Activated T-cell treated with anti-CD3 and anti-CD28 coated beads, Interleukin-2, amount 50 U/mL, for 1 hour (primary cell): ENCODE data around the gene NEK3.
"Not testable (repeated sequence)": the region's sequence is repeated elsewhere in the genome, so short reads cannot be mapped to it uniquely, and the experiment has no call there.

Experiments
- DNase-seq: peaks from one replicate; pipeline ENCODE4 v3.0.0-alpha.2; 2020

Gene NEK3

DNA sequence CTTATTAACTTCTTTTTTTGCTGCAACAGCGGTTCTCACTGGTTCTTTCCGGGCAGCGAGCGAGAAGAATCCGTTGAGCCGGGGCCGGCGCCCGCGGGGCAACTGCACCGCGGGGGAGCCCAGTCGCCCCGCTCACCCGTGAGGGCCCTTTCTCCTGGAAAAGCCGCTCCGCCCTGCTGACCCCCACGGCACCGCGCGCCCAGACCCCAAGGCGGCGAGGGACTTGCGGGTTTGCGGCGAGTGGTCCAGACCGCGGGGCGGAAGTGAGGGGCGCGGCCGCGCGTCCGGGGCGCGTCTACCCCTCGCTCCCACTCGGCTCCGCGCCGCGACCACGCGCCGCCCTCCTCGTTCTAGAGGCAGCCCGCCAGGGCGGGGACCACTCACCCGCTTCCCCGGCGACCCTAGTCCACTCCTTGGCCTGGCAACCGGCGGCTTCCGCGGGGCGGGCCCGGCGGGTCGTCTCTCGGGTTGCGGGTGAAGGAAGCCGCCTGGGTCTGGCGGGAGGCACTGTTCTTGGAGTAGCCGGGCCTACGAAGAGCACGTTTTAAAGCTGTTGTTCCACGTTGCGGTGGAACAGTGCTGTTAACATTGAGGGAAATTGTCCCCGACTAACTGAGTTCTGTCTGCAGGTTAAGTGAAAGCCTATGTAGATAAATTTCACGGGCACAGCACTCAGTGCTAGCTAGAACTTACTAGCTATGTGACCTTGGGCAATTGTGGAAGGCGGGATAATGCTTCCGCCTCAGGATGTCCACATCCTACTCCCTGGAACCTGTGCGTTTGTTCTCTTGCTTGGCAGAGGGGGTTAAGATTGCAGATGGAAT is at the start of gene NEK3:
TSS of gene NEK3 (minus strand) at position 439 of the 824 bp plus-strand sequence. CDS start 3,406 bp downstream, outside the sequence.
- DNase-seq = peak; percentile 65

DNA sequence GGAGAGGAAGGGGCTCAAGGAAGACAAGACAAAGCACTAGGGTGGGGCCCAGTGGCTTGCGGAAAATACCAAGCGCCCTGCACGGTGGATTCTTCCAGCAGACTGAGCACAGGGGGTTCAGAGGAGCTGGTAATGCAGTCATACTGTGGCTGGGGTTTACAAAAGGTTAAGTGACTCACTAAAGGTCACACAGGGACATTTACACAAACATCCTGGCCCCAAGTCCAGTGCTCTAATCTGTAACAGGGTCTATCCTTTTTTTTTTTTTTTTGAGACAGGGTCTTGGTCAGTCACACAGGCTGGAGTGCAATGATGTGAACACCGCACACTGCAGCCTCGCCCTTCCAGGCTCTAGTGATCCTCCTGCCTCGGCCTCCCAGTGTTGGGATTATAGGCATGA is 49.0 kb upstream of the NEK3 start:
- DNase-seq = not testable (repeated sequence)

DNA sequence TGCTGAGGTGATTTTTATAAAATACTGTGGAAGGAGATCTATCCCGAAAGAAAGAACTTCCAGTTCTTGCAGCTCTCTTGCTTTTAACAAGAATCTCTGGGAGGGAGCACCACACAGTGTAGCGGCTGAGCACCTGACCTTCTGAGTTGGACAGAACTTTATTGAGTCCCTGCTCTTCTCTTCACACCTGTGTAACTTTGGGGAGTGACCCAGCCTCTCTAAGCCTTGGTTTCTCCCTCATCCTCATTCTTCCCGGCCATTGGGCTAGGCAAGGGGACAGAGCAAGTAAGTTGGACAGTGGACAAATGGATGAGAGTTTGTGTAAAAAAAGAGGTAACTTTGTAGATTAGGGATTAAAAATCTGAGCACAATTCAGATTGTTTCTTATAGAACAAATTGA is 48.5 kb upstream of the NEK3 start:
- DNase-seq = not testable (repeated sequence)

GRCh38 chr13:52207337-52207736 is 47.9 kb upstream of the NEK3 start:
- DNase-seq = not testable (repeated sequence)

- not testable (repeated sequence) for DNase-seq
These were observed 45.1 kb upstream of the NEK3 start for GRCh38 chr13:52204546-52204945.

- not testable (repeated sequence) for DNase-seq
These were observed 44.5 kb upstream of the NEK3 start for GRCh38 chr13:52203864-52204263.

- not testable (repeated sequence) for DNase-seq
These were observed 43.1 kb upstream of the NEK3 start for GRCh38 chr13:52202506-52202905.

- peak; percentile 24 for DNase-seq
These were observed 42.2 kb upstream of the NEK3 start for GRCh38 chr13:52201439-52202193.

GRCh38 chr13:52195401-52195837 is 36.0 kb upstream of the NEK3 start:
- DNase-seq = peak; percentile 72

DNA sequence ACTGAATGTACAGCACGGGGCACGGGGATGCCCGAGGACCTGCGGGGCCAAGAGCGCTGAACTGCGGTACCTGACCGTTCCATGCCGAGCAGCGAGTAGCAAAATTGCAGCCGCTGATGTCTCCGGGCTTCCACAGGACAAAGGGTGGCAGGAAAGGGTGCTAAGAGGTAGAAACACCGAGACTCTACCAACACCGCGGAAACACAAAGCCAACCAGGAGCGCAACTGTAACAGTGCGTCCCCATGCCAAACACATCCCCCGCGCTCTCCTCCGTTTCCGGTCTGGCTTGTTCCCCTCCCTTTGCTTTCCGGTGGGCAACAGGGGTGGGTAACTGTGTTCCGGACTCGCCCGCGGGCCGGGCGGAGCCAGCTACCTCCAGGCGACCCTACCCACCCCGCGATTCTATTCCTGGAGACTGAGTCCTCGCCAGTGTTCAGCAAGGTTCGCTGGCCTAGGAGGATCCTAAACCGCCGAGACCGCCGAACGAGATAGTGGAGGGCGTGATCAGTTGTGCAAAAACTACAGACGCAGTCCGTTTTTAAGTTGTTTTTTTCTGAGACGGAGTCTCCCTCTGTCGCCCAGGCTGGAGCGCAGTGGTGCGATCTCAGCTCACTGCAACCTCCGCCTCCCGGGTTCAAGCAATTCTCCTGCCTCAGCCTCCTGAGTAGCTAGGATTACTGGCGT is 34.9 kb upstream of the NEK3 start:
- peak; percentile 94 for DNase-seq

DNA sequence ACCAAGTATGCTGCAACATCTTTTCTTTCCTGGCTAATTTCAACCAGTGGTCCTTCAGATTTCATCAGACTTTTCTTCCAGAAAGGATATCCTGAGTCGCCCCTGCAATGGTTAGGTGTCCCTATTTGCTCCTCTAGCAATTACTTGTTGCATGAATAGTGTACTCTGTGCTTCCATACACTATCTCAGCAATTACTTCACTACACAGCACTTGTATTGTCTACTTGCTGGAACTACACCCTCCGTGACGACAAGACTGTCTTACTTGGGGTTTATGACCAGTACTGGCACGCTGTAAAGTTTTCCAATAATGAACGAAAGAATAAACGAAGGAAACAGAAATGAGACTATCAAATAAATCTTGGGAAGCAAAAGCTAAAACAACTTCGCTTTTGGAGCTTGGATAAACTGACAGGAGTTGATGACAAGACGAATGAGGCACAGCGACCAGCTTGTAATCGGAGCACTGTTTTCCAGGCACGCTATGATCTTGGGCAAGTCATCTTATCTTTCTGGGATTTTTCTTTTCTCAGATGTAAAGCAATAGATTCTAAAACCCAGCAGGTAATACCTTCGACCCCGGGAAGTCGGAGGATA is 34.3 kb upstream of the NEK3 start:
- not testable (repeated sequence) for DNase-seq

GRCh38 chr13:52187424-52188187 is 28.2 kb upstream of the NEK3 start:
- not testable (repeated sequence) for DNase-seq

GRCh38 chr13:52187029-52187423 is 27.6 kb upstream of the NEK3 start:
- no peak for DNase-seq

DNA sequence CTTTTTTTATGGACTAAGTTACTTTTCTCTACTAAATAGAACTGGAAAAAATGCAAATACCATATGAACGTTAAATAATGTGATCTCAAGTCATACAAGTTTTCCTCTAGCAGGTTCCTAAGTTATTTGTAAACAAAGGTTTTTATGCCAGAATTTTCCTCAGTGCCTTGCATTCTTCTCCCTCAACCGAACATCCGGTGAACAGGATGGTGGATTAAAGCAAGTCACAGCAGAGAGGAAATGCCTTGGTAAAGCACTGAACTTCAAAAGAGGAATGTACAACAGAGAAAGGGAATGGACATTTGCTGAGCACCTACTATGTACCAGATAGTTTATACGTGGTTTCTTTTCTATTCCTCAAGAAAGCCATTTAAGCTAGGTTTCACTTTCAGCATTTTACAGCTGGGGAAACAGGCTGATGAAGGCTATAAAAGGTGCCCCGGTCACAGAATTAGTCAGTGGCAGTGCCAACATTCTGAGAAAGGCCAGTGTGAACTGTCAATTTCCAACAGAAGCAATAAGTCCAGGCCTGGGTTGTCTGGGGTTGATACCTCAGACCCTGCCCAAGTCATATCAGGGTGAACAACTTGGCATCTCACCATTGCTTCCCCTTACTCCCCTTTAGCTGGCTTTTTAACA is 22.0 kb upstream of the NEK3 start:
- not testable (repeated sequence) for DNase-seq

- no peak for DNase-seq
These were observed 20.5 kb upstream of the NEK3 start for GRCh38 chr13:52179925-52180324.

GRCh38 chr13:52177276-52177675 is 17.9 kb upstream of the NEK3 start:
- DNase-seq = no peak

DNA sequence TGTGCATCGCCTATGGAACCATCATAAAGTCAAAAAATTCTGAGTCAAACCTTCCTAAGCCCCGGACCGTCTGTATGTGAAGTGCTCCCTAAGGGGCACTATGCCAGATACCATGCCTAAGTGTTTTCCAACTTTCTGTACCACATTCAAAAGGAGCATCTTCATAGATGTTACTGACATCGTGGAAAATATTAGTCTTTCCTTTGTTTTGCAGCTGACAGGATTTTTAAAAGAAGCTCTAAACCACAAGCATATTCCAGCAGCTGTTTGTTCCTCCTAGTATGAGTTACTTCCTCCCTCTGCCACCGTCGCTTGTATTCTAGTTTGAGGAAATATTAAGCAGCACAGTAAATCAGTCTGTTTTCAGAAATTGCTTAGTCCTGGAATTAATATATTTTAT is 14.6 kb upstream of the NEK3 start:
- DNase-seq = not testable (repeated sequence)

DNA sequence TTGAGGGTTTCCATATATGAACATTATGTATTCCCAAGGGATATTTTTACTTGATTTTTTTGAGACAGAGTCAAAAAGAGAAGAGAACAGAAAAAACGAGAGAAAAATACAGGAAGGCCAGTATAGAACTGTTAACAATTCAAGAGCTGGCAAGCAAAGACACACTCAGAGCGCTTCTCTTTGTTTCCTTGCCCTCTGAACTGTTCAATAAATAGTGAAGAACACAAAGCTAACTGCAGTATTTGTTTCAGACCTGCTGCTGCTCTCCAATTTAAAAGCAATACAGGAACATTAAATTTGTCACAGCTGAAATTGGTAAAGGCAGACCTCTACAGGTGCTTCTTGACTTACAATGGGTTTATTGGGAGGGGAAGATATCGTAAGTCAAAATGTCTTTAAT is 14.0 kb upstream of the NEK3 start:
- DNase-seq = no peak

GRCh38 chr13:52171686-52172085 is 12.3 kb upstream of the NEK3 start:
- DNase-seq = not testable (repeated sequence)

DNA sequence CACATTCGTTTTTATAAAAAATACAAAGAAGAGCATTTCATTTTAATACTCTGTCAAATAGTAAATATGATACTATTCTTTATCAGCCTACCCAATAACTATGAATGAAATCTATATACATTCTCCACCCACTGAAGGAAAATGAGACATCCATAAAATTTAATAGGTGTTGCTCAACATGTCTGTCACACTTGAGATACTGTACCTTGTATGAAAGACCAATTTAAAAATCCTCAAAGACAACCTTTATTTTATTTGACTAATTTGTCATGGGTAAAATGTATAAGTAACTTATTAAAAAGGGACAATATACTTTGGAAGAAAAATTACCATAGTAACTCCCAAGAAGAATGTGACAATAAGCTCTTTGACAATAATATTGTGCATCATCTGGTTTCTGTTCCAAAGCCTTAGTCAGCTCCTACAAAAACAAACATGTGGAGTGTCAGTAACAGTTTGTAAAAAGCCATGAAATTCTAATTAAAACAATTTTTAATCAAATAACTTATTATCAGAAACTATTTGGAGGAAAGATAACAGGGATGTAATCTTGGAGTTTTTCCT is 11.5 kb upstream of the NEK3 start:
- DNase-seq = not testable (repeated sequence)

GRCh38 chr13:52169839-52170238 is 10.4 kb upstream of the NEK3 start:
- no peak for DNase-seq
